Type B pancreatic cell (in vitro differentiated cells): ENCODE measurements around the gene FAM219B. TPM values are rescaled to one million over a fixed set of nuclear protein-coding genes. Genes with fewer than 3 reads are reported as not detected.

Source experiments
- DNase-seq: peaks from one replicate; pipeline ENCODE4 v3.0.0; 2021; ENCODE audit warnings: mixed read lengths; ENCODE audit not compliant: unreplicated experiment; ENCODE audit errors: extremely low spot score
- H3K27ac Mint-ChIP-seq: 2 replicates; pipeline ENCODE4 v1.8.0; 2021; ENCODE audit warnings: mild to moderate bottlenecking, mixed read lengths
- H3K27me3 Mint-ChIP-seq: 2 replicates; pipeline ENCODE4 v1.8.0; 2021; ENCODE audit warnings: mixed read lengths
- H3K36me3 Mint-ChIP-seq: 2 replicates; pipeline ENCODE4 v1.8.0; 2021; ENCODE audit warnings: mixed read lengths
- H3K4me1 Mint-ChIP-seq: one replicate; pipeline ENCODE4 v1.8.0; 2021; ENCODE audit warnings: mixed read lengths; ENCODE audit not compliant: unreplicated experiment
- H3K4me3 Mint-ChIP-seq: 2 replicates; pipeline ENCODE4 v1.8.0; 2021; ENCODE audit warnings: mild to moderate bottlenecking, mixed read lengths
- H3K9me3 Mint-ChIP-seq: 2 replicates; pipeline ENCODE4 v1.8.0; 2021; ENCODE audit warnings: mixed read lengths
- CTCF ChIP-seq: fragments of 200-600 bp; sonication (generic); conservative IDR thresholded peaks from 2 replicates; pipeline ENCODE4 v1.5.0; 2021; ENCODE audit warnings: antibody characterized with exemption, mild to moderate bottlenecking
- total RNA-seq: library from RNA; stranded (reverse); gene quantifications from 2 replicates; pipeline ENCODE4 v1.2.1, GENCODE V29; 2021; ENCODE audit warnings: low replicate concordance

Gene FAM219B
- total RNA-seq, 1 donor from 2014 or later: 117 TPM

- Mint-ChIP-seq H3K4me3 (no peak overlapping the region), H3K36me3 (peaks cover 7% of the 10 kb centered on the region), H3K9me3 (no peaks in the 10 kb centered on the region), H3K4me1 (no peaks in the 10 kb centered on the region), H3K27ac (no peak overlapping the region), H3K27me3 (no peaks in the 10 kb centered on the region)
- TF ChIP-seq CTCF: no peak
- no peak for DNase-seq
Observed at GRCh38 chr15:74850393-74850792, 56.3 kb downstream of the FAM219B start.

Other genes with a start within 250 kb of the FAM219B start
- gene EDC3, start 210.8 kb downstream of the FAM219B start, total RNA-seq: 72.3 and 105 TPM in 2 replicates
- 189 and 410 TPM in 2 replicates for gene CYP1A1, start 181.3 kb downstream of the FAM219B start, total RNA-seq
- 1.6 TPM in 1 of 2 replicates, not detected in the other for gene CYP1A2, start 158.0 kb downstream of the FAM219B start, total RNA-seq
- 77.4 and 102 TPM in 2 replicates for gene CSK, start 124.8 kb downstream of the FAM219B start, total RNA-seq
- gene LMAN1L, start 94.0 kb downstream of the FAM219B start, total RNA-seq: not detected in 2 replicates
- not detected in 2 replicates for gene CPLX3, start 80.2 kb downstream of the FAM219B start, total RNA-seq
- gene ULK3, start 63.7 kb downstream of the FAM219B start, total RNA-seq: 44.9 and 46.4 TPM in 2 replicates
- 58.0 and 100 TPM in 2 replicates for gene SCAMP2, start 33.5 kb downstream of the FAM219B start, total RNA-seq
- 32.7 and 50.3 TPM in 2 replicates for gene MPI, start 16.8 kb downstream of the FAM219B start, total RNA-seq
- 248 and 307 TPM in 2 replicates for gene COX5A, start 31.2 kb upstream of the FAM219B start, total RNA-seq
- gene RPP25, start 49.9 kb upstream of the FAM219B start, total RNA-seq: 9.9 and 11.3 TPM in 2 replicates
- gene SCAMP5, start 88.7 kb upstream of the FAM219B start, total RNA-seq: 38.1 and 41.8 TPM in 2 replicates
- 19.1 and 23.6 TPM in 2 replicates for gene PPCDC, start 116.7 kb upstream of the FAM219B start, total RNA-seq